Keratinocyte (primary cell): ENCODE data around the gene TNFRSF4.

Experiments
- EZH2 ChIP-seq: IDR thresholded peaks from one replicate; pipeline ENCODE4 v1.6.1; 2012; ENCODE audit warnings: inconsistent platforms, mild to moderate bottlenecking, low read length, moderate library complexity
- TF ChIP-seq, protein P1 (sequence below), 3 experiments: IDR thresholded peaks in 1 of 3; conservative IDR thresholded peaks in 1 of 3; optimal IDR thresholded peaks in 1 of 3; 2 replicates in 2 of 3; 3 replicates in 1 of 3; pipeline versions ENCODE3 to v1.5.1; 2011; ENCODE audit warnings: low read length in 3 of 3, mild to moderate bottlenecking in 3 of 3, moderate library complexity in 2 of 3, control low read depth in 1 of 3, inconsistent platforms in 1 of 3; ENCODE audit not compliant: insufficient read depth in 2 of 3; ENCODE audit errors: extremely low read depth in 1 of 3

DNA sequence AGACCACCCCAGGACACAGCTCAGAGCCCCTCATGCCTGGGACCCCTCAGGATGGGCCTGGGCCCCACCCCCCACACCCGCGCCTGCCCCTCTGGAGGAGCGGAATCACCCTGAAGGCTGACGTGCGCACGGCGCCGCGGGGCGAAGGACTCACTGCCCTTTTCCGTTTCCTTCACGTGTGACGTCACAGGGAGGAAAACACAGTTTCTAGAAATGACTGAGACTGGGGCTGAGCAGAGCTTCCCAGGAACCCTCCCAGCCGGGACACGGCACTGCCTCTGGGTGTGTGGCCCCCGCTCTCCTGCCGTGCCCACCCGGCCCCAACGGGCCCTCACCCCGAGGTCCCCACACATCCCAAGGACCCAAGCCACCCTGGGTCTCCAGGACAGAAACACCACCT, 5.4 kb upstream of the TNFRSF4 start:
- TF ChIP-seq, protein P1, sequence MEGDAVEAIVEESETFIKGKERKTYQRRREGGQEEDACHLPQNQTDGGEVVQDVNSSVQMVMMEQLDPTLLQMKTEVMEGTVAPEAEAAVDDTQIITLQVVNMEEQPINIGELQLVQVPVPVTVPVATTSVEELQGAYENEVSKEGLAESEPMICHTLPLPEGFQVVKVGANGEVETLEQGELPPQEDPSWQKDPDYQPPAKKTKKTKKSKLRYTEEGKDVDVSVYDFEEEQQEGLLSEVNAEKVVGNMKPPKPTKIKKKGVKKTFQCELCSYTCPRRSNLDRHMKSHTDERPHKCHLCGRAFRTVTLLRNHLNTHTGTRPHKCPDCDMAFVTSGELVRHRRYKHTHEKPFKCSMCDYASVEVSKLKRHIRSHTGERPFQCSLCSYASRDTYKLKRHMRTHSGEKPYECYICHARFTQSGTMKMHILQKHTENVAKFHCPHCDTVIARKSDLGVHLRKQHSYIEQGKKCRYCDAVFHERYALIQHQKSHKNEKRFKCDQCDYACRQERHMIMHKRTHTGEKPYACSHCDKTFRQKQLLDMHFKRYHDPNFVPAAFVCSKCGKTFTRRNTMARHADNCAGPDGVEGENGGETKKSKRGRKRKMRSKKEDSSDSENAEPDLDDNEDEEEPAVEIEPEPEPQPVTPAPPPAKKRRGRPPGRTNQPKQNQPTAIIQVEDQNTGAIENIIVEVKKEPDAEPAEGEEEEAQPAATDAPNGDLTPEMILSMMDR (optimal IDR thresholded peaks at IDR 0.05 in 1 of 3, IDR thresholded peaks at IDR 0.05 in 1 of 3, conservative IDR thresholded peaks at IDR 0.05 in 1 of 3; ENCODE audit: extremely low read depth in 1 of 3, insufficient read depth in 2 of 3, low read length in 3 of 3), result no peak
- no peak for TF ChIP-seq EZH2
